Ovary (tissue), 3 donors: ENCODE results near the gene TMTC2.

Experiments
- EP300 ChIP-seq: sonication (generic); formaldehyde crosslinking; IDR thresholded peaks from one replicate; pipeline ENCODE4 v1.6.1; 2017; ENCODE audit warnings: antibody characterized with exemption
- TF ChIP-seq, protein P1 (sequence below), 3 donors: fragments of 450-650 bp in 2 of 3; fragments of 200-600 bp in 1 of 3; IDR thresholded peaks; one replicate each; pipeline versions ENCODE4 v1.5.1 to v1.8.0; 2016 to 2022; ENCODE audit warnings: antibody characterized with exemption in 3 of 3, mild to moderate bottlenecking in 1 of 3
- donor health status: DM: no; HTN: no; CAD: no.

GRCh38 chr12:83015390-83016217 lies 328.9 kb downstream of the TMTC2 start:
- TF ChIP-seq, protein P1, sequence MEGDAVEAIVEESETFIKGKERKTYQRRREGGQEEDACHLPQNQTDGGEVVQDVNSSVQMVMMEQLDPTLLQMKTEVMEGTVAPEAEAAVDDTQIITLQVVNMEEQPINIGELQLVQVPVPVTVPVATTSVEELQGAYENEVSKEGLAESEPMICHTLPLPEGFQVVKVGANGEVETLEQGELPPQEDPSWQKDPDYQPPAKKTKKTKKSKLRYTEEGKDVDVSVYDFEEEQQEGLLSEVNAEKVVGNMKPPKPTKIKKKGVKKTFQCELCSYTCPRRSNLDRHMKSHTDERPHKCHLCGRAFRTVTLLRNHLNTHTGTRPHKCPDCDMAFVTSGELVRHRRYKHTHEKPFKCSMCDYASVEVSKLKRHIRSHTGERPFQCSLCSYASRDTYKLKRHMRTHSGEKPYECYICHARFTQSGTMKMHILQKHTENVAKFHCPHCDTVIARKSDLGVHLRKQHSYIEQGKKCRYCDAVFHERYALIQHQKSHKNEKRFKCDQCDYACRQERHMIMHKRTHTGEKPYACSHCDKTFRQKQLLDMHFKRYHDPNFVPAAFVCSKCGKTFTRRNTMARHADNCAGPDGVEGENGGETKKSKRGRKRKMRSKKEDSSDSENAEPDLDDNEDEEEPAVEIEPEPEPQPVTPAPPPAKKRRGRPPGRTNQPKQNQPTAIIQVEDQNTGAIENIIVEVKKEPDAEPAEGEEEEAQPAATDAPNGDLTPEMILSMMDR (IDR thresholded peaks at IDR 0.05) = no peak
- TF ChIP-seq EP300 = no peak
